ENCODE results near the gene LDHB. TPM values are rescaled to one million over a fixed set of nuclear protein-coding genes. Genes with fewer than 3 reads are reported as not detected.

LDHB gene
- 100 to 1,000 TPM in 4 of 5 donors, 10 to 100 TPM in 1; 94.5 to 445 (median 272) TPM for total RNA-seq
- polyA plus RNA-seq = 100 to 1,000 TPM; 325 to 523 (median 491) TPM
- long read RNA-seq, donor 1, transcript LDHB-201 (8 exons, 1,303 nt) = major isoform, 70 of 82 reads
- long read RNA-seq, donor 1, transcript LDHB-209 (2 exons, 672 nt) = minor isoform, 7 of 82 reads
- long read RNA-seq, donor 1, partial matches to known transcripts = 0 of 82 reads
- long read RNA-seq, donor 1, other reads (novel, unspliced or antisense) = 0 of 82 reads
- long read RNA-seq, donor 2, transcript LDHB-201 (8 exons, 1,303 nt) = major isoform, 111 of 121 reads
- long read RNA-seq, donor 2, partial matches to known transcripts = 5 of 121 reads
- long read RNA-seq, donor 2, other reads (novel, unspliced or antisense) = 0 of 121 reads
- long read RNA-seq, donor 3, transcript LDHB-201 (8 exons, 1,303 nt) = major isoform, 100 of 140 reads
- long read RNA-seq, donor 3, transcript LDHB-209 (2 exons, 672 nt) = minor isoform, 8 of 140 reads
- long read RNA-seq, donor 3, partial matches to known transcripts = 28 of 140 reads
- long read RNA-seq, donor 3, other reads (novel, unspliced or antisense) = 0 of 140 reads
- long read RNA-seq, donor 4, transcript LDHB-201 (8 exons, 1,303 nt) = major isoform, 25 of 26 reads
- long read RNA-seq, donor 4, partial matches to known transcripts = 0 of 26 reads
- long read RNA-seq, donor 4, other reads (novel, unspliced or antisense) = 0 of 26 reads
- long read RNA-seq, donor 5, transcript LDHB-201 (8 exons, 1,303 nt) = major isoform, 161 of 229 reads
- long read RNA-seq, donor 5, transcript LDHB-206 (3 exons, 678 nt) = minor isoform, 12 of 229 reads
- long read RNA-seq, donor 5, transcript LDHB-209 (2 exons, 672 nt) = minor isoform, 10 of 229 reads
- long read RNA-seq, donor 5, partial matches to known transcripts = 45 of 229 reads
- long read RNA-seq, donor 5, other reads (novel, unspliced or antisense) = 0 of 229 reads
- long read RNA-seq, donor 6, transcript LDHB-209 (2 exons, 672 nt) = minor isoform, 13 of 493 reads
- long read RNA-seq, donor 6, transcript LDHB-201 (8 exons, 1,303 nt) = major isoform, 370 of 493 reads
- long read RNA-seq, donor 6, transcript LDHB-206 (3 exons, 678 nt) = minor isoform, 27 of 493 reads
- long read RNA-seq, donor 6, transcript LDHB-210 (2 exons, 544 nt) = minor isoform, 5 of 493 reads
- long read RNA-seq, donor 6, partial matches to known transcripts = 77 of 493 reads
- long read RNA-seq, donor 6, other reads (novel, unspliced or antisense) = 0 of 493 reads
- long read RNA-seq, donor 7, transcript LDHB-209 (2 exons, 672 nt) = minor isoform, 8 of 212 reads
- long read RNA-seq, donor 7, transcript LDHB-201 (8 exons, 1,303 nt) = major isoform, 142 of 212 reads
- long read RNA-seq, donor 7, transcript LDHB-206 (3 exons, 678 nt) = minor isoform, 15 of 212 reads
- long read RNA-seq, donor 7, partial matches to known transcripts = 46 of 212 reads
- long read RNA-seq, donor 7, other reads (novel, unspliced or antisense) = 0 of 212 reads
- long read RNA-seq, donor 8, transcript LDHB-201 (8 exons, 1,303 nt) = major isoform, 197 of 272 reads
- long read RNA-seq, donor 8, transcript LDHB-206 (3 exons, 678 nt) = minor isoform, 10 of 272 reads
- long read RNA-seq, donor 8, transcript LDHB-209 (2 exons, 672 nt) = minor isoform, 8 of 272 reads
- long read RNA-seq, donor 8, partial matches to known transcripts = 54 of 272 reads
- long read RNA-seq, donor 8, other reads (novel, unspliced or antisense) = 0 of 272 reads
- long read RNA-seq, donor 9, transcript LDHB-206 (3 exons, 678 nt) = minor isoform, 32 of 437 reads
- long read RNA-seq, donor 9, transcript LDHB-201 (8 exons, 1,303 nt) = major isoform, 174 of 437 reads
- long read RNA-seq, donor 9, transcript LDHB-209 (2 exons, 672 nt) = minor isoform, 24 of 437 reads
- long read RNA-seq, donor 9, partial matches to known transcripts = 199 of 437 reads
- long read RNA-seq, donor 9, other reads (novel, unspliced or antisense) = 6 of 437 reads
- long read RNA-seq, donor 10, transcript LDHB-201 (8 exons, 1,303 nt) = major isoform, 53 of 75 reads
- long read RNA-seq, donor 10, partial matches to known transcripts = 18 of 75 reads
- long read RNA-seq, donor 10, other reads (novel, unspliced or antisense) = 0 of 75 reads

DNA sequence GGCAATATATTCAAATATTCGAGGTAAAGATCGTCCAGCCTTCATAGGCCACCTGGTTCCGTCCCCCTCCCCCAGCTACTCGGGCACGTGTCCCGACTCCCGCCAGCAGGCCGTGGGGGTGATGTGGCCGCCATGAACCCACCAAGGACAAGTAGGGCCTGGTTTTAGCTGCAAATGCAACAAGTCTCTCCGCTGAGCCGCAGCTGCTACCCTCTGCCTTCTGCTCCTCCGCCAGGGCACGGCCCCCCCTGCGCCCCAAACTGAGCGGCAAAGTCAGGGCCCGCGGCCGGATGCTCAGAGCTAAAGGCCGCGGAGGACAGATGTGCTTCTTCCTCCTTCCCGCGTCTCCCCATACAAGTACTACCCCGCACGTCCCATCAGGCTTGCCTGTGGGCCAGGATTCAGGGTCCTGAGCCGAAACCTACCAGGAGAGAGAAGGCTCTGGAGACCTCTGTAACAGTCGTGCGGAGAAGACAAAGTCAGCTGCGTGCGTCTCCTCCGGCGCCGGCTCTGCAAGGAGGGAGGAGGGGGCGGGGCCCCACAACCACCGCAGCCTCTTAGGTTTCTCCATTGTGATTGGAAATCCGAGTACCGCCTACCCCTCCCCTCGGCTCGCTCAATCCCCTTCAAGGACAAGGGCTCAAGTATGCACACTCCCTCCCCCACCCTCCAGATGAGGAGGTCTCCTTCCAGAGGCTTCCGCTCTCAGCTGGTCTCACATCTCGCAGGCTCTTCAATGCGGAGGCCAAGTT lies at the start of gene LDHB:
Gene LDHB (minus strand): TSS at position 517 of the 752 bp plus-strand sequence. CDS start 3,171 bp downstream, outside the sequence.
- peak within 1 kb of the TSS; percentile 65 to 88 (median 85) for H3K4me3 ChIP-seq
- H3K36me3 ChIP-seq = peaks cover 20 to 22% (median 22%) of the 10 kb centered on the region in 4 donors
- peak within 1 kb of the TSS; percentile 89 to 96 (median 93) for H3K27ac ChIP-seq
- no peaks in the 10 kb centered on the region for H3K9me3 ChIP-seq
- 0 to 2% (median 1%) methylated on average over 29 to 41 of the region's 41 CpGs for WGBS, 5 donors
- intact Hi-C loops (cut with DNase I; ENCODE audit: low total_unique reads) = no loop called here
- peaks cover 11 to 41% (median 25%) of the 10 kb centered on the region in 4 donors for H3K4me1 ChIP-seq
- TF ChIP-seq EP300 (IDR thresholded peaks at IDR 0.05) (no peak), POLR2A (IDR thresholded peaks at IDR 0.05) (peak in 2 of 4 donors; percentile 88), POLR2AphosphoS5 (IDR thresholded peaks at IDR 0.05) (peak; percentile 82 to 96 (median 94))
- TF ChIP-seq, protein P1, sequence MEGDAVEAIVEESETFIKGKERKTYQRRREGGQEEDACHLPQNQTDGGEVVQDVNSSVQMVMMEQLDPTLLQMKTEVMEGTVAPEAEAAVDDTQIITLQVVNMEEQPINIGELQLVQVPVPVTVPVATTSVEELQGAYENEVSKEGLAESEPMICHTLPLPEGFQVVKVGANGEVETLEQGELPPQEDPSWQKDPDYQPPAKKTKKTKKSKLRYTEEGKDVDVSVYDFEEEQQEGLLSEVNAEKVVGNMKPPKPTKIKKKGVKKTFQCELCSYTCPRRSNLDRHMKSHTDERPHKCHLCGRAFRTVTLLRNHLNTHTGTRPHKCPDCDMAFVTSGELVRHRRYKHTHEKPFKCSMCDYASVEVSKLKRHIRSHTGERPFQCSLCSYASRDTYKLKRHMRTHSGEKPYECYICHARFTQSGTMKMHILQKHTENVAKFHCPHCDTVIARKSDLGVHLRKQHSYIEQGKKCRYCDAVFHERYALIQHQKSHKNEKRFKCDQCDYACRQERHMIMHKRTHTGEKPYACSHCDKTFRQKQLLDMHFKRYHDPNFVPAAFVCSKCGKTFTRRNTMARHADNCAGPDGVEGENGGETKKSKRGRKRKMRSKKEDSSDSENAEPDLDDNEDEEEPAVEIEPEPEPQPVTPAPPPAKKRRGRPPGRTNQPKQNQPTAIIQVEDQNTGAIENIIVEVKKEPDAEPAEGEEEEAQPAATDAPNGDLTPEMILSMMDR (IDR thresholded peaks at IDR 0.05) = no peak
- no peaks in the 10 kb centered on the region for H3K27me3 ChIP-seq
- DNase-seq = peak; percentile 94 to 98

- intact Hi-C loops (cut with DNase I; ENCODE audit: low total_unique reads) = no loop called here
- Histone ChIP-seq H3K4me1 (peaks cover 0 to 8% (median 0%) of the 10 kb centered on the region in 4 donors), H3K27ac (no peak overlapping the region), H3K27me3 (no peaks in the 10 kb centered on the region), H3K36me3 (no peaks in the 10 kb centered on the region), H3K9me3 (no peaks in the 10 kb centered on the region), H3K4me3 (no peak overlapping the region)
- DNase-seq = no peak
- 82 to 90% (median 86%) methylated on average over 4 of the region's 4 CpGs for WGBS, 5 donors
- TF ChIP-seq POLR2A (IDR thresholded peaks at IDR 0.05) (no peak), POLR2AphosphoS5 (IDR thresholded peaks at IDR 0.05) (no peak), EP300 (IDR thresholded peaks at IDR 0.05) (no peak)
- TF ChIP-seq, protein P1 (IDR thresholded peaks at IDR 0.05) = no peak
These were observed 47.2 kb upstream of the LDHB start for GRCh38 chr12:21704847-21705246.

GRCh38 chr12:21699851-21700250 lies 42.2 kb upstream of the LDHB start:
- no peak overlapping the region for H3K4me3 ChIP-seq
- H3K27ac ChIP-seq = no peak overlapping the region
- H3K4me1 ChIP-seq = peaks cover 0 to 7% (median 3%) of the 10 kb centered on the region in 4 donors
- intact Hi-C loops (cut with DNase I; ENCODE audit: low total_unique reads) = loop anchor here (10.0 kb wide), 1 partner anchor 295 kb away; no protein-coding TSS in a partner anchor
- H3K27me3 ChIP-seq = no peaks in the 10 kb centered on the region
- no peaks in the 10 kb centered on the region for H3K36me3 ChIP-seq
- DNase-seq = no peak
- no peaks in the 10 kb centered on the region for H3K9me3 ChIP-seq
- TF ChIP-seq POLR2AphosphoS5 (IDR thresholded peaks at IDR 0.05) (no peak), POLR2A (IDR thresholded peaks at IDR 0.05) (no peak)
